H1 (cell line): ENCODE results near the gene ANKRD29. TPM values are rescaled to one million over a fixed set of nuclear protein-coding genes. Genes with fewer than 3 reads are reported as not detected.

Experiments
- CTCF ChIA-PET: fragments of 300-600 bp; sonication (Branson Sonifier 250); formaldehyde crosslinking; loops from one replicate; lab custom pipeline; 2021; ENCODE audit not compliant: partially characterized antibody; lab: Charles Lee
- POLR2A ChIA-PET: fragments of 300-600 bp; sonication (Branson Sonifier 250); formaldehyde crosslinking; loops from one replicate; lab custom pipeline; 2021; ENCODE audit warnings: inconsistent platforms; ENCODE audit not compliant: partially characterized antibody; lab: Charles Lee
- DNase-seq, 2 experiments: peaks; one replicate each; pipeline versions ENCODE4 v3.0.0 to v3.0.0-alpha.2; 2010 to 2022; ENCODE audit warnings: low spot score in 2 of 2, low read depth in 1 of 2, mixed read lengths in 1 of 2
- FAIRE-seq: peaks from 2 replicates; lab custom pipeline; 2011; peaks lifted over from hg19 to GRCh38; lab: Jason Lieb, UNC
- H2AFZ ChIP-seq: 2 replicates; pipeline ENCODE4 v1.8.1; 2012; ENCODE audit warnings: low read length, inconsistent platforms
- H2AK5ac ChIP-seq: 2 replicates; pipeline ENCODE4 v1.6.1; 2013; ENCODE audit warnings: low read depth, low read length
- H2BK120ac ChIP-seq: replicated peaks from 2 replicates; pipeline ENCODE3; 2013; ENCODE audit warnings: low read depth, low read length, inconsistent platforms
- H2BK12ac ChIP-seq: 2 replicates; pipeline ENCODE4 v1.6.1; 2013; ENCODE audit warnings: low read depth, low read length
- H2BK15ac ChIP-seq: 2 replicates; pipeline ENCODE4 v1.6.1; 2013; ENCODE audit warnings: low read length
- H2BK20ac ChIP-seq: 2 replicates; pipeline ENCODE4 v1.6.1; 2013; ENCODE audit warnings: low read length
- H2BK5ac ChIP-seq: 2 replicates; pipeline ENCODE4 v1.6.1; 2013; ENCODE audit warnings: low read depth, low read length
- H3K14ac ChIP-seq: 2 replicates; pipeline ENCODE4 v1.6.1; 2013; ENCODE audit warnings: inconsistent platforms; ENCODE audit not compliant: insufficient read length
- H3K18ac ChIP-seq: 2 replicates; pipeline ENCODE4 v1.6.1; 2013; ENCODE audit warnings: low read length; ENCODE audit errors: extremely low read depth
- H3K23ac ChIP-seq: 2 replicates; pipeline ENCODE4 v1.6.1; 2013; ENCODE audit warnings: inconsistent platforms; ENCODE audit not compliant: insufficient read length
- H3K23me2 ChIP-seq: 2 replicates; pipeline ENCODE4 v1.6.1; 2013; ENCODE audit warnings: low read depth, low read length
- H3K27ac ChIP-seq: 2 replicates; pipeline ENCODE4 v1.6.1; 2011; ENCODE audit warnings: low read depth, low read length, inconsistent platforms
- H3K27me3 ChIP-seq, 4 experiments: replicated peaks in 1 of 4; 1 replicate in 1 of 4; 2 replicates in 3 of 4; pipeline versions ENCODE4 v1.6.1 to v1.8.1; 2011 to 2013; ENCODE audit warnings: low read length in 3 of 4, mild to moderate bottlenecking in 3 of 4, inconsistent platforms in 2 of 4, mixed read lengths in 2 of 4, moderate library complexity in 1 of 4; ENCODE audit not compliant: control insufficient read depth in 3 of 4, insufficient read depth in 3 of 4; ENCODE audit errors: extremely low read depth in 1 of 4
- H3K36me3 ChIP-seq, 4 experiments: 2 replicates each; pipeline versions ENCODE4 v1.6.1 to v1.8.1; 2011 to 2013; ENCODE audit warnings: mild to moderate bottlenecking in 4 of 4, low read length in 3 of 4, moderate library complexity in 2 of 4, control low read depth in 1 of 4, inconsistent platforms in 1 of 4; ENCODE audit not compliant: insufficient read depth in 4 of 4, control insufficient read depth in 2 of 4
- H3K4ac ChIP-seq: replicated peaks from 2 replicates; pipeline ENCODE3; 2013; ENCODE audit warnings: low read length, low read depth, mixed read lengths, inconsistent platforms; ENCODE audit not compliant: insufficient read length
- H3K4me1 ChIP-seq, 4 experiments: replicated peaks in 1 of 4; 1 replicate in 1 of 4; 2 replicates in 3 of 4; pipeline versions ENCODE4 v1.6.1 to v1.8.1; 2011 to 2013; ENCODE audit warnings: low read length in 3 of 4, inconsistent platforms in 2 of 4, mixed read lengths in 1 of 4; ENCODE audit not compliant: insufficient read depth in 4 of 4, control insufficient read depth in 3 of 4
- H3K4me2 ChIP-seq, 2 experiments: 2 replicates each; pipeline versions ENCODE4 v1.6.1 to v1.8.1; 2011 to 2013; ENCODE audit warnings: low read depth in 2 of 2, low read length in 2 of 2, control low read depth in 1 of 2, inconsistent platforms in 1 of 2, mild to moderate bottlenecking in 1 of 2; ENCODE audit not compliant: insufficient read depth in 1 of 2
- H3K4me3 ChIP-seq, 4 experiments: fragments of 200-600, 300-600 bp in 1 of 4; sonication (generic), shearing (Covaris generic), sonication (Bioruptor Twin) in 1 of 4; 2 replicates each; pipeline versions ENCODE4 v1.5.1 to v1.8.1; 2011 to 2016; ENCODE audit warnings: low read length in 4 of 4, low read depth in 3 of 4, control low read depth in 2 of 4, inconsistent platforms in 2 of 4, mild to moderate bottlenecking in 2 of 4, mixed read lengths in 1 of 4, moderate library complexity in 1 of 4; ENCODE audit not compliant: insufficient read depth in 2 of 4; ENCODE audit errors: extremely low read depth in 1 of 4
- H3K56ac ChIP-seq: replicated peaks from 2 replicates; pipeline ENCODE3; 2013; ENCODE audit warnings: low read depth, mild to moderate bottlenecking, mixed read lengths, low read length, inconsistent platforms; ENCODE audit not compliant: insufficient read length
- H3K79me1 ChIP-seq: 2 replicates; pipeline ENCODE4 v1.6.1; 2013; ENCODE audit warnings: low read depth, low read length, control low read depth
- H3K79me2 ChIP-seq, 2 experiments: 2 replicates each; pipeline versions ENCODE4 v1.6.1 to v1.8.1; 2012 to 2013; ENCODE audit warnings: low read length in 2 of 2, mild to moderate bottlenecking in 2 of 2, inconsistent platforms in 1 of 2; ENCODE audit not compliant: insufficient read depth in 2 of 2, control insufficient read depth in 1 of 2
- H3K9ac ChIP-seq, 4 experiments: replicated peaks in 1 of 4; 1 replicate in 1 of 4; 2 replicates in 3 of 4; pipeline versions ENCODE4 v1.6.1 to v1.8.1; 2011 to 2013; ENCODE audit warnings: low read depth in 3 of 4, low read length in 3 of 4, control low read depth in 2 of 4, mild to moderate bottlenecking in 2 of 4, moderate library complexity in 2 of 4, inconsistent platforms in 1 of 4; ENCODE audit errors: extremely low read depth in 1 of 4
- H3K9me3 ChIP-seq, 2 experiments: 2 replicates each; pipeline versions ENCODE4 v1.6.1 to v1.8.1; 2012 to 2013; ENCODE audit warnings: mild to moderate bottlenecking in 2 of 2, moderate library complexity in 2 of 2, control low read depth in 1 of 2, inconsistent platforms in 1 of 2, low read depth in 1 of 2, low read length in 1 of 2, mixed read lengths in 1 of 2; ENCODE audit not compliant: insufficient read depth in 2 of 2
- H4K20me1 ChIP-seq, 2 experiments: replicated peaks in 1 of 2; 2 replicates each; pipeline versions ENCODE3 to v1.8.1; 2011 to 2013; ENCODE audit warnings: inconsistent platforms in 2 of 2, low read length in 2 of 2, mild to moderate bottlenecking in 1 of 2; ENCODE audit not compliant: insufficient read depth in 2 of 2, control insufficient read depth in 1 of 2
- H4K5ac ChIP-seq: 2 replicates; pipeline ENCODE4 v1.6.1; 2013; ENCODE audit warnings: low read length, low read depth, mixed read lengths, inconsistent platforms; ENCODE audit not compliant: insufficient read length
- H4K8ac ChIP-seq: 2 replicates; pipeline ENCODE4 v1.8.0; 2013; ENCODE audit warnings: mild to moderate bottlenecking, moderate library complexity, low read length, inconsistent platforms; ENCODE audit not compliant: insufficient read depth; ENCODE audit errors: extremely low read depth
- H4K91ac ChIP-seq: replicated peaks from 2 replicates; pipeline ENCODE3; 2013; ENCODE audit warnings: low read length, mixed read lengths, inconsistent platforms; ENCODE audit not compliant: insufficient read length
- CBX5 ChIP-seq: fragments of 300-800, 300-1000 bp; sonication (generic); IDR thresholded peaks from 2 replicates; pipeline ENCODE4 v1.7.1; 2016; ENCODE audit warnings: antibody characterized with exemption, low read length, low read depth
- EGR1 ChIP-seq: IDR thresholded peaks from 2 replicates; pipeline ENCODE4 v1.6.1; 2011; ENCODE audit warnings: low read depth, low read length, borderline replicate concordance
- POLR2AphosphoS5 ChIP-seq: IDR thresholded peaks from 2 replicates; pipeline ENCODE4 v1.6.1; 2011; ENCODE audit warnings: low read depth, low read length
- RBBP5 ChIP-seq: IDR thresholded peaks from 2 replicates; pipeline ENCODE4 v1.7.1; 2012; ENCODE audit warnings: low read depth, mild to moderate bottlenecking, inconsistent platforms, low read length, moderate library complexity, borderline replicate concordance
- ZNF274 ChIP-seq: IDR thresholded peaks from 2 replicates; pipeline ENCODE4 v1.7.0; 2012; ENCODE audit warnings: low read length, borderline replicate concordance; ENCODE audit errors: extremely low read depth
- WGBS, 2 experiments: shearing (Covaris generic) in 1 of 2; methylation state at CpG; one replicate each; pipeline versions ENCODE4 v1.1.6 to v1.1.7; 2013 to 2015; ENCODE audit warnings: low lambda C conversion rate in 2 of 2, mixed read lengths in 2 of 2, inconsistent platforms in 1 of 2, low coverage in 1 of 2, missing lambda C conversion rate in 1 of 2; ENCODE audit not compliant: insufficient replicate concordance in 2 of 2, insufficient coverage in 1 of 2, insufficient read length in 1 of 2; ENCODE audit errors: extremely low coverage in 1 of 2, missing lambda C conversion rate in 1 of 2; 5-methylcytosine and 5-hydroxymethylcytosine counted together
- polyA plus RNA-seq, 7 experiments: library from polyadenylated mRNA; depleted of rRNA in 3 of 7; stranded (reverse) in 5 of 7; unstranded in 2 of 7; fragments of >200 nt in 5 of 7; fragments of 200-250 nt in 2 of 7; gene quantifications; 1 replicate in 5 of 7; 2 replicates in 1 of 7; 4 replicates in 1 of 7; pipeline versions ENCODE4 v1.2.1 to v1.2.3, GENCODE V29; 2011 to 2013; ENCODE audit warnings: missing spikeins in 2 of 7, mixed read lengths in 2 of 7
- total RNA-seq: library from RNA; stranded (reverse); fragmentation: NEBNext Ultra II Directional; extraction: Animal tissue kit (Norgen Biotek cat#: 25700); gene quantifications from 2 replicates; pipeline ENCODE4 v1.2.1, GENCODE V29; 2021

ANKRD29 gene
- total and polyA plus RNA-seq, 2 of the 8 experiments (the other 6 are each of a cell fraction or from before 2014, with no cell fraction given), result 3.0 to 7.3 TPM

DNA sequence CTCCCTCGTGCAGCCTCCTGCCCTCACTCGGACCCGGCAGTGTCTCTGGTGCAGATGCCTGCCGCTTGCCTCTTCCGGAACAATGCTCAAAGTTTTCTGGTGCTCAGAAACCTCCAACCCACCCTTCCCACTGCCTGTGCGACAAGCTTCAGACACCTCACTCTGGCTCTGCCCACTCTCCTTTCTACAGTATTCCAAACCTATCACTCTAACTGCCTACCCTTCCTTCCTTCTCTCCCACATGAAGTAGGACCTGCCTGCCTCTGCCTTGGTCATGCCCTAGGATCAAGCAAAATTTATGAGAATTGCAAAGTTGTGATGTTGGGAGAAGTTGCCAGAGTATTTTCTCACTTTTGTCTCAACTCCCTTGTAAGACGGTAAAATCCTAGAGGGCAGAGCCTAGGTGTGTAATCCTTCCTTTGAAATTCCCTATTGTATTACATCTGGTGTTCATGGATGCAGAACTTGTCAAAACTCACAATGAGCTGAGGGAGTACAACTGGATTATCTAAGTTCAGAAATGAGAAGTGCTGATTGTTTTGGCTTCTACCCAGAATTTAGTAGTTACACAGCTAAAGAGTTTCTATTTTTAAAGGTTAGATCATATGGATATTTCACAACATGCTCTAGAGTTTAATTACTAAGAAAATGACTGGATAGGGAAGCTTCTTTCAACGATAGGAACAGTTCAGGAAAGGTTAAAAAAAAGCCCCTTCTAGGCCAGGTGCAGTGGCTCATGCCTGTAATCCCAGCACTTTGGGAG, 83.6 kb downstream of the ANKRD29 start:
- no peak overlapping the region for H3K9ac ChIP-seq
- no peak overlapping the region for H2BK12ac ChIP-seq
- no peak overlapping the region for H3K4me2 ChIP-seq
- H3K79me2 ChIP-seq, result peaks cover 0 to 47% of the 10 kb centered on the region in 2 experiments; a peak in 2 of 4 replicates
- H3K79me1 ChIP-seq, result peaks cover 6% of the 10 kb centered on the region
- H3K4me1 ChIP-seq, result peaks cover 0 to 4% (median 3%) of the 10 kb centered on the region in 4 experiments; a peak in 3 of 7 replicates
- H4K20me1 ChIP-seq, result peaks cover 0 to 6% of the 10 kb centered on the region in 2 experiments
- TF ChIP-seq CBX5 (no peak), POLR2AphosphoS5 (no peak), RBBP5 (no peak), ZNF274 (no peak), EGR1 (no peak)
- no peaks in the 10 kb centered on the region for H3K23me2 ChIP-seq
- no peak overlapping the region for H2BK5ac ChIP-seq
- H4K91ac ChIP-seq, result no peak overlapping the region
- DNase-seq, result no peak
- H2AK5ac ChIP-seq, result no peak overlapping the region
- H3K4ac ChIP-seq, result no peak overlapping the region
- no peak overlapping the region for H2BK15ac ChIP-seq
- H3K18ac ChIP-seq, result no peak overlapping the region
- no peak overlapping the region for H3K23ac ChIP-seq
- no peak overlapping the region for H3K27ac ChIP-seq
- CTCF ChIA-PET, result interaction anchor here (1.0 to 1.3 kb wide), 3 partner anchors 8 to 22 kb away, joined by 3 read pairs; no protein-coding TSS in a partner anchor
- H3K36me3 ChIP-seq, result peaks cover 0 to 6% (median 2%) of the 10 kb centered on the region in 4 experiments; a peak in 3 of 8 replicates
- no peak overlapping the region for H2BK20ac ChIP-seq
- WGBS, 2 experiments, result 93% methylated on average over 8 of the region's 8 CpGs; no CpG with 5 or more reads in 1 of the 2 experiments
- FAIRE-seq, result no peak
- H4K5ac ChIP-seq, result no peak overlapping the region
- POLR2A ChIA-PET, result no interaction called here
- no peaks in the 10 kb centered on the region for H3K27me3 ChIP-seq
- no peak overlapping the region for H3K4me3 ChIP-seq
- H3K14ac ChIP-seq, result no peak overlapping the region
- no peak overlapping the region for H4K8ac ChIP-seq
- H2BK120ac ChIP-seq, result no peak overlapping the region
- H3K56ac ChIP-seq, result no peak overlapping the region
- no peaks in the 10 kb centered on the region for H3K9me3 ChIP-seq
- no peak overlapping the region for H2AFZ ChIP-seq
